Glomerular endothelial cell (primary cell): ENCODE results near the gene EPB41L1. TPM values are rescaled to one million over a fixed set of nuclear protein-coding genes. Genes with fewer than 3 reads are reported as not detected.
"Not testable (repeated sequence)": the region's sequence is repeated elsewhere in the genome, so short reads cannot be mapped to it uniquely, and the experiment has no call there.

Experiments used
- DNase-seq: peaks from one replicate; pipeline ENCODE4 v3.0.0-alpha.2; 2011; ENCODE audit warnings: low read depth, low spot score; ENCODE audit errors: extremely low read depth
- total RNA-seq: library from RNA; depleted of rRNA; stranded (reverse); fragments of >200 nt; gene quantifications from 2 replicates; pipeline ENCODE4 v1.2.3, GENCODE V29; 2015

The EPB41L1 gene
- total RNA-seq, 1 donor from 2014 or later: 26.0 TPM

DNA sequence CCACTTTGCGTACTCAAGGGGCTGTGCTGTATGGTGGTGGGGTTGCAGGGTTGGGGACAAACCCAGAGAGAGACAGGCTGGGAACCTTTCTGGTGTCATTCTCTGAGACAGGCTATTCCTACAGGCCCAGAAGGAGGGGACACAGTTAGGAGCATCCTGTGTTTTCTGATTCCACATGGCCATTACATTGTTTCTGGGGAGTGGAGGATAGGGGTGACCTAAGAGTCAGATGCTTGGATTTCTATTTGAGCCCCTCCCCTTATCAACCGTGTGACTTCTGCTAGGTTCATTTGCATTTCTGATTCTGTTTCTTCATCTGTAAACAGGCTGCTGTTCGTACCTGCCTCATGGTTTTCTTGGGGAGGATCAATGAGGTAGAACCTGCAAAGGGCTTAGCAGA lies 29.4 kb upstream of the EPB41L1 start:
- no peak for DNase-seq

DNA sequence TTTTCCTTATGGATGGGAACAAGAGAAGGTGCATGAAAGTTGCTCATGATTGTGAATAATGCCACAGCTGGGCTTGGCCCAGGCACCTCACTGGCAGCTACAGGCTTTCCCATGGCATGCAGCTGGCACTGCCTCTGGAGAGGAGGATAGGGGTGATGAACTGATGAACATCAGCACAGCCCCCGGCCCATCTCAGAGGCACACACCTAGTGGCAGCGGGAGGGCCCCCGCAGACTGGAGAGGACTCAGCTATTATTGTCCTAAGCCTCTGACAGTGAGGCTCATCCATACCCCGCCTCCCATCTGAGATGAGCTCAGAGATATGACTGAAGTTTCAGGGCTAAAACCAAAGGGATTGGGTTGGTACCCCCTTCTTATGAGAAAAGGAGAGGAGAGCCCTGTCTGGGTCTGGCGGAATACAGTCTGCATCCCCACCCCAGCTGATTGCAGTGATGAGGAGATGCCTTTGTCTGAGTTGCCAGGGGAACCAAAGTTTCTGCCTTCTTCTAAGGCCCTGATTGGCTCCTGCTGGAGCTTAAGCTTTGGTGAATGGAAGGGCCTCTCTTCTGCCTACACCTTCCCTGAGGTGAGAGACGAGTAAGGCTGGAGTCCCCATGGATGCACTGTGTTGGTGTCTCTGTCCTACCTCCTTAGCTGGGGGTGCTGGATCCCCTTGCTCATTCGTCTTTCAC lies 27.6 kb upstream of the EPB41L1 start:
- no peak for DNase-seq

DNA sequence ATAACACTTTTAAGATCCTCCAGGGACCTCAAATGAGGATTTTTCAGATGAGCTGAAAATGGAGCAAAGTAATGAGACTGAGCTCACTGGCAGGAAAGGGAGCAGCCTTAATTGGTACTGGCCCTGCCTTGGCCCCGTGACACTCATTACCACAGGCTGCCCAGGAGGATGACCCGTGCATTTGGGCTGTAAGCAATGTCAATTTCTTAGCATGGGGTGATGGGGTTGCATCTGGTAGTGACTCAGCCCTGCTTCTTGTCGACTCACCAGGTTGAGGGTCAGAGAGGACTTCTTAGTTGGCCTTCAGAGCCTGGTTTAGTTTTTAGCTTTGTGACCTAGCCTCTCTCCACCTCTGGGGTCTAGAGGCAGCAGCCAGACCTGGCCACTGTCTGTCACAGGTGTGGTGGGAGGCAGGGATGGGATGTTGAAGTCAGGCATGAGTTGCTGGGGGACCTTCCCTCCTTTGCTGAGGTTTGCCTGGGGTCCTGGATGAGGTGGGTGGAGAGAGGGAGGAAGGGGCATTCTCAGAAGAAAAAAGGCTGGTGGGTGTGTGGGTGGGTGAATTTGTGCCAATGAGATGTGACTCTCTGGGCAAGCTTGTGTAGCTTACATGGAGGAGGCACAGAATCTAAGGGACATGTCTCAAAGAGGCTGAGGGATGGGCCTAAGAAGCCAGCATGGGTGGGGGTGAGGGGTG lies 25.9 kb upstream of the EPB41L1 start:
- DNase-seq: no peak

DNA sequence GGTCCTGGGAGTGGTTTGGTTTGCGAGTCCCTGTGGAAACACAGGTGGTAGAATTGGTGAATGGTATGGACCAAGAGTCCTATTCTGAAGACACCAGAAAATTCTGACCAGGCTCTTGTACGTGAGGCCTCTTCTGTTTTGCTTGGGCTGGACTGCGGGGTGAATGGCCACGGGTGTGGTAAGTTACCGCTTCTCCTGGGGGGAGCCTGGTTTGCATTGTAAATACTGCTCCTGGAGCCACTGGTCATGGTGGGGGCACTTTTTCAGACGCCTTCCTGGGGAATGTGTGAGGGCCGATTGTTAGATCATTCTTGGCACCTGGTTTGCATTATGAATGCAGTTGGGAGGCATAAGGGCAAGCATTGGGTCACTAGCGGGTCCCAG lies 25.4 kb upstream of the EPB41L1 start:
- DNase-seq: no peak

DNA sequence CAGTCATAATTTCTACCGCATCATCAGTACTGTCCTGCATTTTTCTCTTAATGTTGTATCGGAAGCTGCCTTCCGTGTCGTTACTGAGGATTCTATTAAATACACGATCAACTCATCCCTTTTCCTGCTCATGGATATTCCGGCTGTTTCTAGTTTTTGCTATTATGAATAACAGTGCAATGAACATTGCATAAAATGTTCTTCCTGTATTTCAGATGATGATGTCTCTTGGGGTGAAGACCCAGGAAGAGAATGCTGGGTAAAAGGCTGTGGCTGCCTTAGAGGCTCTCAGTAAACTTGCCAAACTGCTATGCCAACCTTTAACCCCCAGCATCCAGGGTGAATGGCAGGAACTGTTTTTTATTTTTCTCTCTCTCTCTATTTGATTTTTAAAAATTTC lies 24.1 kb upstream of the EPB41L1 start:
- DNase-seq: no peak

DNA sequence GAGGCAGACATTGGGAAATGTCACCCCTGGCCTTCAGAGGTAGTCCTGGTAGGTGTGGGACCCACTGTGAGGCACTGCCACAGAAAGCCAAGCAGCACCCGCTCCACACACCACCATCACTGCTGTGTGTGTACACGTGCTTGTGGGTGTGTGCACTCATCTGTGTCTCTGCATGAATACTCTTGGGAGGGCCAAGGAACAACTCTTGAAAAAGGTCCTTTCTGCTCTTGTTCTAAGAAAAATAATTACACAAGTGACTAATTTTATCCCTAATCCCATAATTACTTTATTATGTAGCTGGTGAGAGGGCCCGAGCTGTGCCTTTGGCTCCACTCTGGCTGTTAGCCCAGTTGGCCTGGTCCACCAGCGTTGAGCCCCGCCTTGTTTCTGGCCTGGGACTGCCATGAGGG lies 21.7 kb upstream of the EPB41L1 start:
- no peak for DNase-seq

DNA sequence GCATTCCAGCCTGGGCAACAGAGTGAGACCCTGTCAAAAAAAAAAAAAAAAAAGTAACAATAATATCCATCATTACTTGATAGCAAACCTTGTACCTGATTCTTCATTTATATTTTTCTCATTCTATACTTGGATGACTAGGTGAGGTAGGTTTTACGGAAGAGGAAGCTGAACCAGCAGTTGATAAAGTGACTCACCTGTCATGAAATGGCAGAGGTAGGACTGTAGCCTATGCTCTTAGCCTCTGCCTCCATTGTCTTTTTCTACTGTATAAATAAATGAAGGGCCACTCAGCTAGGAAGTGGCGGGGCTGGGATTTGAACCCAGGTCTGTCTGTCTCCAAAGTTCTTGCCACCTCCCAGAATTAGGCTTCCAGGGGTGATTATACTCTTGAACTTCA lies 20.7 kb upstream of the EPB41L1 start:
- DNase-seq: no peak

DNA sequence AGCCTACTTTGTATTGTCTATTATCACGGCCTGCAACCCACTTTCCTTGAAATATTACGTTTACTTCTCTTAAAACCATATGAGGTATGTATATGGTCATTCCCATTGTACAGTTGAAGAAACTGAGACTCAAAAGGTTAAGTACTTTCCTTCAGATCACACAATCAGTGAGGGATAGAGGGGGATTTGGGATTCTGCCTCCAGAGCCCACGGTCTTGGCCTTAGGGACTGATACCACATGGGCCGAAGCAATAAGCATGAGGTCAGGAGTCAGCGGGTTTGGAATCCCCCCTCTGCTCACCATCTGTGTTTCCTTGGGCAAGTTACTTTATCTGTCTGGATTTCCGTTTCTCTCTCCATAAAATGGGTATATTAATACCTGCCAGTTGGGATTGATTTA lies 19.4 kb upstream of the EPB41L1 start:
- no peak for DNase-seq

DNA sequence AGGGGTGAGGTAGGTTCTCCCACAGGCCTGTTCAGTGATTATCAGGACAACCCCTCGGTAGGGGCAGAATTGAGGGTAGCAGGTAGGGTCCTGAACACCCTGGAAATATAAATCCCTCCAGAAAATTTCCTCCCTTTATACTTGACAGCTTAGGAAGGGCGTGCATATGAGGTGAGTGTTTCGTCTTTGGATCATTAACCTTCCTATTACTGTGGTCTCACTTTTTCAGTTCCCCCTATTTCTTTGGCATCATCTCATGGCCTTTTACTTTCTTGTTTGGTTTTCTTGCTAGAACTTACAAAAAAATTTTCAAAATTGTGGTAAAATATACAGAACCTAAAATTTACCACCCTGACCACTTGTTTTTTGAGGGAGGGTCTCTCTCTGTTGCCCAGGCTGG lies 18.7 kb upstream of the EPB41L1 start:
- DNase-seq: no peak

DNA sequence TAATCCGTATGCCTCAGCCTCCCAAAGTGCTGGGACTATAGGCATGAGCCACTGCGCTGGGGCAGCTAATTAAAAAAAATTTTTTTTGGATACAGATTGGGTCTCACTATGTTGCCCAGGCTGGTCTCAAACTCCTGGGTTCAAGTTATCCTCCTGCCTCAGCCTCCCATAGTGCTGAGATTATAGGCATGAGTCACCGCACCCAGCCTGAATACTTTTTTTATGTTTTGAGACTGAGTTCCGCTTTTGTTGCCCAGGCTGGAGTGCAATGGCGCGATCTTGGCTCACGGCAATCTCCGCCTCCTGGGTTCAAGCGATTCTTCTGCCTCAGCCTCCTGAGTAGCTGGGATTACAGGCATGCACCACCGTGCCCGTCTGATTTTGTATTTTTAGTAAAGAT lies 17.2 kb upstream of the EPB41L1 start:
- not testable (repeated sequence) for DNase-seq

DNA sequence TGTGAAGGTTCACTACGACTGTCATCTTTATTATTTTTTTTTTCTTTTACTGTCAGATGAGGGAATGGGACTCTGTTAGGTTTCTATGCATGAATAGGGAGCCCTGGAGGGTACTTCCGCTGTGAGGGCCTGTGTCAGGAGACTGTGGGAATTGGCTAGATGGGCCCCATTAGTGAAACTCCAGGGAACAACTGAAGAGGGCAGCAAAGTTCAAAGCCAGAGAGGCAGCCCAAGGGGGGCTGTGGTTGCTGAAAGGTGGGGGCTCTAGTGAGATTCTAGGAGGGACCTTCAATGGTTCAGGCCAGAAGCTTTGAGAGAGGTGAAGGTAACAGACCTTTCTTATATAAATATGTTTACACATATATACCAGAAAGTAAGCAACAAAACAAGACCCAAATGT lies 13.2 kb upstream of the EPB41L1 start:
- no peak for DNase-seq

DNA sequence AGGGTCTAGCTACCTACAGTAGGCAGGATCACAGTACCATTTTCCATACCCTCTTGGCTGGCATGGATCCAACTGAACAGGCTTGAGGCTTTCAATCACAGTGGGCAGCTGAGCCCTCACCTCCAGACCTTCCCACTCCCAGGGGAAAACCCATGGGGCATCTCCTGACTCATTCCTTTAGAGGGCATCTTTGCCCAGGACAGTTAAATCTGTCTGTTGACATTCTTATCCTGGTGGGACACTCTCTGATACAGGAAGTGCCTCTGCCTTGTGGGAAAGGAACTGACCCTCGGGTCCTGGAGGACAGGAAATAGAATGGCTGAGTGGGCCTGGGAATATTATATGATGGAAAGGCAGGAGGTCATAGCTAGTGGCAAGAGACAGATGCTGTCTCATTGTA lies 10.2 kb upstream of the EPB41L1 start:
- no peak for DNase-seq

DNA sequence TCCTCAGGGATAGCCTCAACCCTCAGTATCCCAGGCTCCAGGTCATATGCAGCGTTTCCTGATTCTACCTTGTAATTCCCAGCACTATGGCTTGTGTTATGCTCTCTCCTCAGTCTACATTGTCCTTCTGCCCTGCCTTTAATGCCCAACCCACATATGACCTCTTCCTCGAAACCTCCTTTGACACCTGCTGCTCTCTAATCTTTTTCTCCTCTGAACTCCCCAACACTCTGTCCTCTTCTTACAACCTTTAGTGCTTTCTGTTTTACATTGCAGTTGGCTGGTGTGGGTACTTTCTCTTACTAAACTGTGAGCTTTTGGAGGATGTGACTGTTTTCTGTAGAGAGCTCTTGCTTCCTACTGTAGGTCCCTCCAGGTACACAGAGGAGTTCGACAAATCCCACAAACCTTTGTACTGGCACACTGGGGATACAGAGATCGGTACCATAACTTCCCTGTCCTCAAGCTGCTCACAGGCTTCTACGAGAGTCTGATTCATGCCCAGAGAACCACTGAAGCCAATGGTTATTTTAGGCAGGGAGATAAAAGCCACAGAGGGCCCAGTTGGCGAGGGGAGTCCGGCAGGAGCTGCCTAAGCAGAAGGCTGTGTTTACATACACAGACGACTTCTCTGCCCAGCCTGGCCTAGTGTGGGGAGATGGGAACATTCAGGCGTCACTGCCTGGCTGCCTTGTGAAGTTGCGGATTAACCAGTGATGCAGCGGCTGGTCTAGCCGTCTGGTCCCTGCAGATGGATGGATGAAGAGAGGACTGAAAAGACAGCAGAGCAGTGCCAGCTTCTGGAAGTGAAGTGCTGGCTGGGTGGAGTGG lies 8.4 kb upstream of the EPB41L1 start:
- DNase-seq: no peak

DNA sequence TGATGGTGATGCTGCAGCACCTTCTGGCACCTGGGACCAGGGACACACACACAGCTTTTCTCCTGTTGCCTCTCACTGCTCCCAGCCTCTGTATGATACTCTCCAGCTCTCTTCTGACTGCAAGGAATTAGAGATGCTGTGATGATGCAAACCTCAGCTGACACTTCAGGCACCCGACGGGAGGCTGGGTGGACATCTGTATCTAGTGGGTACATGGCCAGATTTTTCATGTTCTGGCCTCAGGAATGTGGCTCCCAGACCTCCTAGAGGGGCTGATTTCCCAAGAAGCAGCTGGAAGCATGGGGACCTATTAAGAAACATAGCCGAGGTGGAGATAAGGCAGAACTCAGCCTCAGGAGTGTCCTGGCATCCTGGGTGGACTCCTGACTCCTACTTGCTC lies 6.8 kb upstream of the EPB41L1 start:
- no peak for DNase-seq

DNA sequence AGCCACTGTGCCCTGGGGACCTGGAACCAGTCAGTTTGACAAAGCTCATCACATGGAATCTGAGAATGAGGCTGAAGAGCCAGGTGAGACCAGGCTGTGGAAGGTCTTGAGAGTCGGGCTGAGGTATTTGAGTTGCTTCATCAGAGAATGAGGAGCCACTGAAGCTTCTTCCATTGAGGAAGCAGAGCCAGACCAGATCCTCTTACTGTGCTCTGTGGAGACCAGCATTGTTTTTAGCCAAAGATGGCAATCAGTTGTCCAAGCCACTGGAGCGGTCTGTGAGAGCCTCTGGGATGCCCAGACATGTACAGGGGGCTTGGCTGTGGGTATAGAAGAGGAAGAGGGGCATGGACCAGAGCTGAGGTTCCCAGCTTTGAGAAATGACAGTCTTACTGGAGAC lies 6.1 kb upstream of the EPB41L1 start:
- no peak for DNase-seq

DNA sequence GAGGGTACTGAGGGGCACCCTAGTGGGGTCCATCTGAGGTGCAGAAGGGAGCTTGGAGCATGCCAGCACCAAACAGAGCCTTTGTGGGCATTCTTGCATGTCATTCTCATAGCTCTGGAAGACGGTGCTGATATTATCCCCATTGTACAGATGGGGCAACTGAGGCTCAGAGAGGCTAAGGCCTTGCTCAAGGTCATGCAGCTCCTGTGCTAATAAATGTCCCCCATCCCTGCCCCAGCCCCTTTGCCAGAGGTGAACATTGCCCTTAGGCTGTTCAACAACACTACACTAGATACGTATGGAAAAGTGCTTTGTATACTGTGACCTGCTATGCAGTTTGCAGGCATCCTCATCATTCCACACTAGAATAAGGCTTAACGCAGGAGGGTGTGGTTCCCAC lies 5.5 kb upstream of the EPB41L1 start:
- no peak for DNase-seq

DNA sequence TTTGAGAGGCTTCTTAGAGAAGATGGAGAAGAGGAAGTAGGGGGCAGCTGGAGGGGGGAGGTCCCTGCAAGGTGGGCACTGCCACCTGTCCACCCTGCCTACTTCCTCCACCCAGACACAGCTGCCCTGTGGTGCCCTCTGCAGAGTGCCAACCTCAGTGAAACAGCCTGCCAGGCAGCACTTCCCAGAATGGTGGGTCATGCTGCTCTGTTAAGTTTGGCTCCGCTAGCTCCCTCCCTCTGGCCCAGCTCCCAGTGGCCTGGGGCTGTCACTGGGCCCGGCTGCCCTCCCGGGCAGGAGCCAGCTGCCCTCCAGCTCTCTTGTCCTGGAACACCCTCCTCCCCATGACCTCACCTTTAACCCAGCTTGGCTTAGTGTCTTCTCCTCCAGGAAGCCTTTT lies 5.1 kb upstream of the EPB41L1 start:
- no peak for DNase-seq

DNA sequence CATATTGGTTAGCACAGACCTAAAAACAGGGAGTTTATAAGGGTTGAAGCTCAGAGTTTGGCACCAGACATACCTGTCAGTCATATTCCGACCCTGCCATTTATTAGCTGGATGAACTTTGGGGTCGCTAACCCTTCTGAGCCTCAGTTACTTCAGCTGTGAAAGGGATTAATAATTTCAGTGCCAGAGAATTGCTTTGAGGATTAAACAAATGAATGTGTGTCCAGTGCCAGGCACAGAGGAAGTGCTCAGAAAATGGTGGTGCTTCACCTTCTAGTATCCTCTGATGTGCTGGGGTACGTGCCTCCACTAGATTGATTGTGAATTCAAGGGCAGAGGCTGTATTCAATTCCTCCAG lies 4.1 kb upstream of the EPB41L1 start:
- DNase-seq: no peak

DNA sequence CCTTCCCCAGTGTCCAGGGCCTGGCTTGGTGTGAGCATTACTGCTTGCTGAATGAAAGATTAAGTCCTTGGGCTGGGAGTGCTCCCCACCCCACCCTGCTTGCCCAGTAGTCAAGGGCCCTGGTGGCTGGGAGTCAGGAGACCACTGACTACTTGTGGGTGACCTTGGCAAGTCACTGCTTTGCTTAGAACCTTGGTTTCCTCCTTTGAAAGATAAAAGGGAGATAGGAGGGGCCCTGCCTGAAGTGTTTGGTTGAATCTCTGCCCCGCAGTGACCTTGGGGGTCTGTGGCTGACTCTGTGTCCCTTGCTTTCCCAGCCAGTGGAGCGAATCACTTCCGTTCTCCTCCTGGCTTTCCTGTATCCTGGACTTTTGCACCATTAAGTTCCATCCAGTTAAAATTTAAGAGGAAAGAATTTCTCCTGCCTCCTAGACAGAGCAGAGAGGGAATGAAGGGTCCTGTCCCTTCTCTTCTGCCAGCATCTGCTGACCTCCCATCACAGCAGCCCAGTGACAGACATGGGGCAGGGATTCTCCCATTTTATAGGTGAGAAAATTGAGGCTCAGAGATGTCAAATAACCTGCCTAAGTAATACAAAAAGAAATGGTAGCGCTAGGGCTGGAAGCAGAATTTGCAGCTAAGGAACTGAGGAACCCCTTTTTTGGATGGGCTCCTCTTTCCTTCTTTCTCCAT lies 3.5 kb upstream of the EPB41L1 start:
- no peak for DNase-seq

DNA sequence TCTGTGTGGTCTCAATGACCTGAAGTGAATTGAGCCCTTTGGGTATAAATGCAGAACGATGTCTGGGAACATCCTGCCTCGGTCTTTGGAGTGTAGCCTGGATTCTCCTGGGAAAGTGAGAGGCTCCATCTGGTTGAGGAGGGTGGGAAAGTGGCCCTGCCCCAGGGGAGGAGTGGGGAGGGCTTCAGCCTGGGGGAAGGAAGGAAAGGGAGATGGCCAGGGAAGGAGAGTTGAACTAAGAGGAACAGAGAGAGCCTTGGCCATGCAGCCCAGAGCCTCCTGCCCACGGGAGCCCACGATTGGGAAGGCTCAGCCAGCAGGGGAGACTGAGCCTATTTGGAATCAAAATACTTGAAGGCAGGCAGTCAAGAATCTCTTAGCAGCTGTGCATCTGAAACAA lies 2.3 kb upstream of the EPB41L1 start:
- no peak for DNase-seq

DNA sequence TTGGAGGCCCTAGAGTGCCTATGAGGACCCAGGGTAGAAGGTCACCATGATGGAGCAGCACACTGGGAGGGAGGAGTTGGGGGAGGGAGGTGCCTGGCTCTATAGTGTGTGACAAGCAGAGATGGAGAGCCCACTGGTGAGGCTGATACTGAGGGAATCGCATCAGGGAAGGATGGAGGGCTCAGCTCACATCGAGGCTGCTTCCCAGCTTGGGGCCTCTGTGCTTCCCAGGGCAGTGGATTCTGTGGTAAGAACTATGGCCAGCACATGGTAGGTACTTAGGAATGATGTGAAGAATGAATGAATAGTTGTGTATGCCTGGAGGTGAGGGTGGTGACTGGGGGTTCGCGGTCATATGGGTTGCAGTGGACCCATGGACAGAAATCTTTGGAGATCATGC lies 1.3 kb upstream of the EPB41L1 start:
- no peak for DNase-seq
